Measurements from ENCODE around the gene MED13L.

- TF ChIP-seq CTCF (conservative IDR thresholded peaks at IDR 0.05; ENCODE audit: low read depth, low read length) (no peak), EZH2 (IDR thresholded peaks at IDR 0.05; ENCODE audit: borderline replicate concordance, low read depth, low read length, poor library complexity, severe bottlenecking) (no peak)
Observed at GRCh38 chr12:116160883-116161458, 116.5 kb downstream of the MED13L start.

All from A673 (cell line).